ENCODE results near the gene METTL22.

Gene METTL22

GRCh38 chr16:8621572-8622314 lies at the start of gene METTL22:
METTL22 (plus strand) TSS chr16:8621698; CDS start chr16:8625666, 3,968 bp downstream.
- Mint-ChIP-seq H3K4me3 (peak within 1 kb of the TSS; percentile 91), H3K9me3 (no peaks in the 10 kb centered on the region), H3K27ac (peak within 1 kb of the TSS; percentile 92), H3K27me3 (no peaks in the 10 kb centered on the region), H3K4me1 (ENCODE audit: low read depth) (peaks cover 36% of the 10 kb centered on the region), H3K36me3 (ENCODE audit: low read depth) (peaks cover 17% of the 10 kb centered on the region)

GRCh38 chr16:8572063-8572918 lies 49.2 kb upstream of the METTL22 start:
- H3K9me3 Mint-ChIP-seq: no peaks in the 10 kb centered on the region
- no peaks in the 10 kb centered on the region for H3K4me1 Mint-ChIP-seq (ENCODE audit: low read depth)
- no peak overlapping the region for H3K27ac Mint-ChIP-seq
- H3K4me3 Mint-ChIP-seq: no peak overlapping the region
- peaks cover 39% of the 10 kb centered on the region for H3K27me3 Mint-ChIP-seq
- H3K36me3 Mint-ChIP-seq (ENCODE audit: low read depth): no peaks in the 10 kb centered on the region

GRCh38 chr16:8572919-8573724 lies 48.4 kb upstream of the METTL22 start:
- H3K27ac Mint-ChIP-seq: no peak overlapping the region
- peaks cover 39% of the 10 kb centered on the region for H3K27me3 Mint-ChIP-seq
- H3K9me3 Mint-ChIP-seq: no peaks in the 10 kb centered on the region
- no peaks in the 10 kb centered on the region for H3K4me1 Mint-ChIP-seq (ENCODE audit: low read depth)
- H3K36me3 Mint-ChIP-seq (ENCODE audit: low read depth): no peaks in the 10 kb centered on the region
- no peak overlapping the region for H3K4me3 Mint-ChIP-seq

GRCh38 chr16:8575399-8575798 lies 46.1 kb upstream of the METTL22 start:
- H3K4me1 Mint-ChIP-seq (ENCODE audit: low read depth): no peaks in the 10 kb centered on the region
- H3K36me3 Mint-ChIP-seq (ENCODE audit: low read depth): no peaks in the 10 kb centered on the region
- no peaks in the 10 kb centered on the region for H3K9me3 Mint-ChIP-seq
- no peak overlapping the region for H3K27ac Mint-ChIP-seq
- peaks cover 41% of the 10 kb centered on the region for H3K27me3 Mint-ChIP-seq
- H3K4me3 Mint-ChIP-seq: no peak overlapping the region

GRCh38 chr16:8576141-8577004 lies 45.1 kb upstream of the METTL22 start:
- Mint-ChIP-seq H3K27me3 (peaks cover 34% of the 10 kb centered on the region), H3K9me3 (no peaks in the 10 kb centered on the region), H3K36me3 (ENCODE audit: low read depth) (no peaks in the 10 kb centered on the region), H3K4me1 (ENCODE audit: low read depth) (no peaks in the 10 kb centered on the region), H3K4me3 (no peak overlapping the region), H3K27ac (no peak overlapping the region)

GRCh38 chr16:8577678-8578304 lies 43.7 kb upstream of the METTL22 start:
- H3K27me3 Mint-ChIP-seq: peaks cover 33% of the 10 kb centered on the region
- H3K9me3 Mint-ChIP-seq: no peaks in the 10 kb centered on the region
- H3K36me3 Mint-ChIP-seq (ENCODE audit: low read depth): no peaks in the 10 kb centered on the region
- no peak overlapping the region for H3K27ac Mint-ChIP-seq
- H3K4me3 Mint-ChIP-seq: no peak overlapping the region
- peaks cover 5% of the 10 kb centered on the region for H3K4me1 Mint-ChIP-seq (ENCODE audit: low read depth)

GRCh38 chr16:8579559-8579958 lies 41.9 kb upstream of the METTL22 start:
- H3K27me3 Mint-ChIP-seq: peaks cover 19% of the 10 kb centered on the region
- H3K4me3 Mint-ChIP-seq: no peak overlapping the region
- peaks cover 5% of the 10 kb centered on the region for H3K4me1 Mint-ChIP-seq (ENCODE audit: low read depth)
- H3K27ac Mint-ChIP-seq: no peak overlapping the region
- no peaks in the 10 kb centered on the region for H3K9me3 Mint-ChIP-seq
- no peaks in the 10 kb centered on the region for H3K36me3 Mint-ChIP-seq (ENCODE audit: low read depth)

- Mint-ChIP-seq H3K27ac (no peak overlapping the region), H3K36me3 (ENCODE audit: low read depth) (no peaks in the 10 kb centered on the region), H3K4me3 (no peak overlapping the region), H3K27me3 (peaks cover 17% of the 10 kb centered on the region), H3K9me3 (no peaks in the 10 kb centered on the region), H3K4me1 (ENCODE audit: low read depth) (peaks cover 5% of the 10 kb centered on the region)
Observed at GRCh38 chr16:8581831-8582580, 39.5 kb upstream of the METTL22 start.

GRCh38 chr16:8583199-8583598 lies 38.3 kb upstream of the METTL22 start:
- Mint-ChIP-seq H3K27me3 (peaks cover 27% of the 10 kb centered on the region), H3K4me3 (no peak overlapping the region), H3K27ac (no peak overlapping the region), H3K36me3 (ENCODE audit: low read depth) (no peaks in the 10 kb centered on the region), H3K9me3 (no peaks in the 10 kb centered on the region), H3K4me1 (ENCODE audit: low read depth) (peaks cover 5% of the 10 kb centered on the region)

GRCh38 chr16:8583732-8584131 lies 37.8 kb upstream of the METTL22 start:
- Mint-ChIP-seq H3K9me3 (no peaks in the 10 kb centered on the region), H3K36me3 (ENCODE audit: low read depth) (no peaks in the 10 kb centered on the region), H3K4me1 (ENCODE audit: low read depth) (peaks cover 5% of the 10 kb centered on the region), H3K27ac (no peak overlapping the region), H3K27me3 (peaks cover 32% of the 10 kb centered on the region), H3K4me3 (no peak overlapping the region)

- no peak overlapping the region for H3K27ac Mint-ChIP-seq
- peaks cover 5% of the 10 kb centered on the region for H3K4me1 Mint-ChIP-seq (ENCODE audit: low read depth)
- H3K36me3 Mint-ChIP-seq (ENCODE audit: low read depth): no peaks in the 10 kb centered on the region
- no peak overlapping the region for H3K4me3 Mint-ChIP-seq
- peaks cover 32% of the 10 kb centered on the region for H3K27me3 Mint-ChIP-seq
- no peaks in the 10 kb centered on the region for H3K9me3 Mint-ChIP-seq
Observed at GRCh38 chr16:8585041-8585440, 36.5 kb upstream of the METTL22 start.

GRCh38 chr16:8585857-8586256 lies 35.6 kb upstream of the METTL22 start:
- Mint-ChIP-seq H3K36me3 (ENCODE audit: low read depth) (no peaks in the 10 kb centered on the region), H3K27me3 (peaks cover 32% of the 10 kb centered on the region), H3K27ac (no peak overlapping the region), H3K9me3 (no peaks in the 10 kb centered on the region), H3K4me1 (ENCODE audit: low read depth) (peaks cover 5% of the 10 kb centered on the region), H3K4me3 (no peak overlapping the region)

- Mint-ChIP-seq H3K9me3 (no peaks in the 10 kb centered on the region), H3K4me1 (ENCODE audit: low read depth) (peaks cover 1% of the 10 kb centered on the region), H3K27ac (no peak overlapping the region), H3K27me3 (peaks cover 29% of the 10 kb centered on the region), H3K4me3 (no peak overlapping the region), H3K36me3 (ENCODE audit: low read depth) (no peaks in the 10 kb centered on the region)
Observed at GRCh38 chr16:8587065-8587464, 34.4 kb upstream of the METTL22 start.

Measured in stimulated activated naive CD8-positive, alpha-beta T cell treated with anti-CD3 and anti-CD28 coated beads, Interleukin-15, Interleukin-2, amounts not matched to agents 100 ng/mL and 50 ng/mL, for 24 hours (primary cell).